GM20431 (cell line): ENCODE data around the gene ATG7.

ENCODE experiments used
- in situ Hi-C: fragments of 300-500 bp; cut with MseI, MboI; formaldehyde crosslinking; loops from one replicate; pipeline ENCODE4 v1.15.0; 2020; ENCODE audit warnings: low sequenced_read_pairs; ENCODE audit not compliant: unreplicated experiment

The ATG7 gene, protein sequence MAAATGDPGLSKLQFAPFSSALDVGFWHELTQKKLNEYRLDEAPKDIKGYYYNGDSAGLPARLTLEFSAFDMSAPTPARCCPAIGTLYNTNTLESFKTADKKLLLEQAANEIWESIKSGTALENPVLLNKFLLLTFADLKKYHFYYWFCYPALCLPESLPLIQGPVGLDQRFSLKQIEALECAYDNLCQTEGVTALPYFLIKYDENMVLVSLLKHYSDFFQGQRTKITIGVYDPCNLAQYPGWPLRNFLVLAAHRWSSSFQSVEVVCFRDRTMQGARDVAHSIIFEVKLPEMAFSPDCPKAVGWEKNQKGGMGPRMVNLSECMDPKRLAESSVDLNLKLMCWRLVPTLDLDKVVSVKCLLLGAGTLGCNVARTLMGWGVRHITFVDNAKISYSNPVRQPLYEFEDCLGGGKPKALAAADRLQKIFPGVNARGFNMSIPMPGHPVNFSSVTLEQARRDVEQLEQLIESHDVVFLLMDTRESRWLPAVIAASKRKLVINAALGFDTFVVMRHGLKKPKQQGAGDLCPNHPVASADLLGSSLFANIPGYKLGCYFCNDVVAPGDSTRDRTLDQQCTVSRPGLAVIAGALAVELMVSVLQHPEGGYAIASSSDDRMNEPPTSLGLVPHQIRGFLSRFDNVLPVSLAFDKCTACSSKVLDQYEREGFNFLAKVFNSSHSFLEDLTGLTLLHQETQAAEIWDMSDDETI

GRCh38 chr3:11271986-11272904 is at the start of gene ATG7:
TSS of gene ATG7 (plus strand) at chr3:11272397. CDS start at chr3:11298696, 26,299 bp downstream.
- in situ Hi-C loops, result no loop called here

DNA sequence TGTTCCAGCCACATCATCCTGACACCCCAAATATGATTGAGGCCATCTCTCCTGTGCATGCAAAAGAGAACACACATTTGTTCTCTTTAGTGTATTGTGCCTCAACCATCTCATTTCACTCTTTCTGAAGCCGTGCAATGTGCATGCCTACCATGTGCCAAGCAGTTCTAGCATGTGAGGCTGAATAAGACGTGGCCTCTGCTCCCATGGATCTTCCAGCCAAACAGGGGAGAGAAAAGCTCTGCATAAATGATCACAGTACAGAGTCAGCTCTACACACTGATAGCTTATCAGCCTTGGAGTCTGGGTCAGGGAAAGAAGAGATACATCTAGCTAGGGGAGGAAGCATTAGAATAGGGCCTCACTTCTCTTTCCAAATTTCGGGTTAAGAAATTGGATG is 48.2 kb upstream of the ATG7 start:
- in situ Hi-C loops, result no loop called here

- in situ Hi-C loops, result no loop called here
Observed at GRCh38 chr3:11224870-11225229, 47.3 kb upstream of the ATG7 start.

- in situ Hi-C loops, result no loop called here
Observed at GRCh38 chr3:11226042-11226370, 46.2 kb upstream of the ATG7 start.

DNA sequence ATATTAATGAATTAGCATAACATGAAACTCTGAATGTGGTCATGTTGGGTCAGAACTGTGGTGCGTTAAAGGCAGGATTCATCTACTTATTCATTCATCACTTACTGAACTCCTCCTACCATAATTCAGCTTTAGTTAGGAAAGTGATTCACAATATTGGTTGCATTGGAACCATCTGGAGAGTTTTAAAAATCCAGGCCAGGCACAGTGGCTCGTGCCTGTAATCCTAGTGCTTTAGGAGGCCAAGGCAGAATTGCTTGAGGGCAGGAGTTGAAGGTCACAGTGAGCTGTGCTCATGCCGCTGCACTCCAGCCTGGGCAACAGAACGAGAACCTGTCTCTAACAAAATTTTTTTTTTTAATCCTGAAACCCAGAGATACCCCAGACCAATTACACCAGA is 44.2 kb upstream of the ATG7 start:
- in situ Hi-C loops, result no loop called here

DNA sequence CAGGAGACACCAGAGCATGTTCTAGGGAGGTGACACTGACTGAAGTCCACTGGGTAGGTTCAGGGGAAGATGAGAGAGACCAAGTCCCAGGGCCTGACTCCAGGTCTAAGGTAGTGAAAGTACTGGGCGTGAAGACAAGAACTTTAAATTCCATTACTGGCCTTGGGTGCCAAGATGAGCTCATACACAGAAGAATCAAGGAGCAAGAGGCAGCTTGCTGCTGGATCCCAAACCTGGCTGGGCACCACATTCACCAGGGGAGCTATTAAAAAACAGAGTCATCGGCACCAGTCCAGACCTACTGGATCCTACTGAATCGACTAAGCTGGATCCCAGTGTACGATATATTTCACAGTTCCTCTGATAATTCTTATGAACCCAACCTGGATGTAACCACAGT is 42.1 kb upstream of the ATG7 start:
- in situ Hi-C loops, result loop anchor here (10.0 kb wide), 2 partner anchors 105 to 425 kb away; no protein-coding TSS in a partner anchor

GRCh38 chr3:11230832-11231231 is 41.4 kb upstream of the ATG7 start:
- in situ Hi-C loops, result loop anchor here (10.0 kb wide), 2 partner anchors 104 to 424 kb away; no protein-coding TSS in a partner anchor

DNA sequence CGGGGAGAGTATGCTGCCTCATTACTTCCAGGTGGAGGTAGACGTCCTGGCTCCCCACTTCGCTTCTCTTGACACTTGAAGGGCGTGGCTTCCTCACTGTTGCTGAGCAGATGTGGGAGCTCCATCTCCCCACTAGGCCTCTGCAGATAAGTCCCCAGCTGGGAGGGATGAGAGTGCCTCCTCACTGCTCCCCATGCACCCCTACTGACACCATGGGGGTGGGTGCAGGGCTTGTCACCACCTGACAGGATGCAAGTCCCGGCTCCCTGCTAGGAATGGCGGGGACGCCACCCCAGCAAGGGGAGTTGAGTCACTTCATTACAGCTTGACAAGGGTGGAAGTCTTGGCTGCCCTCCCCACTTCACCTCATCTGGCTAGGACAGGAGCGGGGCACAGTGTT is 36.8 kb upstream of the ATG7 start:
- in situ Hi-C loops, result loop anchor here (10.0 kb wide), 2 partner anchors 99 to 419 kb away; no protein-coding TSS in a partner anchor

- in situ Hi-C loops, result loop anchor here (10.0 kb wide), 2 partner anchors 98 to 418 kb away; no protein-coding TSS in a partner anchor
Observed at GRCh38 chr3:11236588-11237461, 35.4 kb upstream of the ATG7 start.

DNA sequence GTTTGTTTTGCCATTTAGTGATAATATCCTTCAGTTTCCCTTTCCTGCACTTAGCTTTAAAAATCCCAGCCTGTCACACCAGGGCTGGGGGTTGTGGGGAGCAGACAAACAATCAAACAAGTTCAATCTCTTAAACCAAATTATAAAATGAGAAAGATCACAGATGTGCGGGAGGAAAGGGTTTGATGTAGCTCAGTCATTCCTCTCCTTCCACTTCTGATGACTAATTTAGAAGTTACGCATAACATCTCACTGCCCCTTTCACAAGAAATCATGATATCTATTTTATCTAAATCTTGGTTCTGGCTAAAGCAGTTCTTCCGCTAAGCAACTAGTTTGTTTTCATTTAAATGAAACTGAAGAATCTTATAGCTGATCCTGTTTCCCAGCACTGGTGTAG is 34.1 kb upstream of the ATG7 start:
- in situ Hi-C loops, result loop anchor here (10.0 kb wide), 2 partner anchors 97 to 417 kb away; no protein-coding TSS in a partner anchor

- in situ Hi-C loops, result loop anchor here (10.0 kb wide), 2 partner anchors 96 to 416 kb away; no protein-coding TSS in a partner anchor
Observed at GRCh38 chr3:11238880-11239279, 33.3 kb upstream of the ATG7 start.

DNA sequence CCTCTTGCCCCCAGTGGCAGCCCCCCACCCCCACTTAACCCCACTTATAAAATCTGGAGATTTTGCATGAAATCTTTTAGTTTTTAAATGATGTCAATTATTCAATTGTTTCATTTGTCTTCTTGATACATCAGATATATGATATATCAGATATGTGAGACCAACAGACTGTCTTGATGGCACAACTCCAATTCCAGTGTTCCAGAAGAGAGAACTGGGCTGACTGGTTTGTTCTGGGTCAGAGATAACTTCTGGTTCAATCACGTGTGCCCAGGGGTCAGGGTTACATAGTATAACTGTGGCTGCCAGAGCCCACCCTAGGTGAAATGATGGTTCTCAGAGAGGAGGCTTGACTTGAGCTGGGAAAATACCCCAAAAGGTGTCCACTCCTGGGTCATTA is 32.4 kb upstream of the ATG7 start:
- in situ Hi-C loops, result loop anchor here (10.0 kb wide), 2 partner anchors 95 to 415 kb away; no protein-coding TSS in a partner anchor

- in situ Hi-C loops, result no loop called here
Observed at GRCh38 chr3:11240496-11240895, 31.7 kb upstream of the ATG7 start.

DNA sequence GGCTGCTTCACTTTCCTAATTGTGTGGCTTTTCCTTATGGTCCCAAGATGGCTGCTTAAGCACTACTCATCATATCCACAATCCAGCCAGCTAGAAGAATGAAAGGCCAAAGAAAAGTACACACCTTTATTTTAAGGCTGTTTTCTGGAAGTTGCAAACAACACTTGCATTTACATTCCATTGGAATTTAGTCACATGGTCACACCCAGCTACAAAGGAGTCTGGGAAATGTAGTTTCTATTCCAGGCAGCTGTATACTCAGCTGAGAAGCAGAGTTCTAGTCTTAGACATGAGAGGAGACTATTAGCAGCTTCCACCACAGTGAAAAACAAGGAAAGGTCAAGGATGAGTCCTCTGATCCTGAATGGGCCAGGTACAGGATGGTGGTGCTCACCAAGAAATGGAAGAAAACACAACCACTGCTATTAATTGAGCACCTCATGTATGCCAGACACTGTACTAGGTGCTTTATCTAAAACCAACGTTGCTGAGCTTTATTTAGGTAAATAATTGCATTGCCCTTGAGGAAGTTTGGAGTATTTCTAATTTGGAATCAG is 28.0 kb upstream of the ATG7 start:
- in situ Hi-C loops, result no loop called here

- in situ Hi-C loops, result no loop called here
Observed at GRCh38 chr3:11245276-11245675, 26.9 kb upstream of the ATG7 start.

DNA sequence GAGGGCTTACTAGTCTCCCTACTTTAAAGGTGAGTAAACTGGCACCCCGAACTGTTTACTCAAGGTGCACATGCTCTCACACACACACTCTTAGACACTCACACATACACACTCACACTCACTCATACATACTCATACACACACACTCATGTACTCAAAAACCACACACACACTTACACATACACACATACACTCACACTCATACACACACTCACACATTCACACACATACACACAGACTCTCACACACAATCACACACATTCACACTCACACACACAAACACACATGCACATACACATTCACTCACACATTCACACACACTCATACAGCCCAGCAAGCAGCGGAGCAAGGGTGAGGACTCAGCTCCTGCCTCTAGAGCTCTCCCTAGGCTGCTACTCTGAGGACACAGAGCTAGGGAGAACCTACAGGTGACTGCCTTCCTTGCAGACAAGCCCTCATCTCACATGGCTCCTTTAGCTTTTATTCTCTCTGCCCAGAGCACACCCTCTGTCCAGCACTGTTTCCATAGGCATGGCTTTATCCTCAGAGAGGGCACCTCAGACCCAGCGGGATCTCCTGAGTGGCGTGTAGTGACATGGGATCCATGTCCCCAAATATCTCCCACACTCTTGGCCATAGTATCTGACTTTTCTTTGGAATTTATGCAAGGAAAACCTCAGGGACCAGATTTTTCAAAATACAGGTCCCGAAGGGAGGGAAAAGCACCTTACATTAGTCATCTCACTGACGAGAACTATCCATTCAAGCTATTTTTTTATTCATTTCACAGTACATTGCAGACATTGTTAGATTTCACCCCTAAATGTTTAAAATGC is 26.2 kb upstream of the ATG7 start:
- in situ Hi-C loops, result no loop called here

- in situ Hi-C loops, result no loop called here
Observed at GRCh38 chr3:11246663-11246970, 25.6 kb upstream of the ATG7 start.

- in situ Hi-C loops, result no loop called here
Observed at GRCh38 chr3:11247362-11247761, 24.8 kb upstream of the ATG7 start.
